NCI-H748 (cell line): Measurements from ENCODE around the gene CLEC5A.
"Not testable (repeated sequence)": the region's sequence is repeated elsewhere in the genome, so short reads cannot be mapped to it uniquely, and the experiment has no call there.

Source experiments
- DNase-seq: peaks from one replicate; lab custom pipeline; 2025; ENCODE audit not compliant: unreplicated experiment; lab: John Stamatoyannopoulos, UW

CLEC5A gene

GRCh38 chr7:141946796-141947195 is at the start of gene CLEC5A:
Gene CLEC5A (minus strand): TSS chr7:141946974. CDS start chr7:141946292, 682 bp downstream.
- no peak for DNase-seq

- no peak for DNase-seq
Measured at GRCh38 chr7:141993354-141993753, 46.6 kb upstream of the CLEC5A start.

DNA sequence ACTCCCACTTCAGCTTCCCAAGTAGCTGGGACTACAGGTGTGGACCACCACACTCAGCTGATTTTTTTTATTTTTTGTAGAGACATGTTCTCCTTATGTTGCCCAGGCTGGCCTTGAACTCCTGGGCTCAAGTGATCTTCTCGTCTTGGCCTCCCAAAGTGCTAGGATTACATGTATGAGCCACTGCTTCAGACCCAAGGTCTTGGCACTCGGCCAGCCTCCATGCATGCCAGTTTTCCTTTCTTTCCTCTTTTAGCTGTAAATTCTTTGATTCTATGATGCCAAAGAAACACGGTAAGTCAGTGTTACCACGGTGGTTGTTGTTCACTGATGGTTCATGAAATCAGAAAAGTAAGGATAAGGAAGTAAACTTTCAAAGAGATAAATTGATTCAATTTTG is 45.9 kb upstream of the CLEC5A start:
- DNase-seq = no peak

- no peak for DNase-seq
Measured at GRCh38 chr7:141992156-141992555, 45.4 kb upstream of the CLEC5A start.

DNA sequence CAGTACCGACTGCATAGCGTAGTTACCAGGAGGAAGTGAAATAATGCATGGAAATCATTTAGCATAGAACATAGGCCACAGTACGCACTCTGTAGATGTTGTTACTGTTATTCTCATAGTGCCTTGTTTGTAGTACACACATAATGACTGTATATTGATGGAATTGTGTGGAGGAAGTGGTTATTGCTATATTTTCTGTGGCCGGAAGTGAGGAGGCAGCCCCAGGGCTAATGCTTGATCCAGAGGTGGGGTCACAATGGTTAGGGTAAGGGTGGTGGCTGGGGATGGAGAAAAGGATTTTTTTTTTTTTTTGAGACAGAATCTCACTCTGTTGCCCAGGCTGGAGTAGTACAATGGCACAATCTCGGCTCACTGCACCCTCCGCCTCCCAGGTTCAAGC is 44.4 kb upstream of the CLEC5A start:
- no peak for DNase-seq

- no peak for DNase-seq
Measured at GRCh38 chr7:141990011-141990725, 43.4 kb upstream of the CLEC5A start.

GRCh38 chr7:141987803-141988202 is 41.0 kb upstream of the CLEC5A start:
- DNase-seq = not testable (repeated sequence)

DNA sequence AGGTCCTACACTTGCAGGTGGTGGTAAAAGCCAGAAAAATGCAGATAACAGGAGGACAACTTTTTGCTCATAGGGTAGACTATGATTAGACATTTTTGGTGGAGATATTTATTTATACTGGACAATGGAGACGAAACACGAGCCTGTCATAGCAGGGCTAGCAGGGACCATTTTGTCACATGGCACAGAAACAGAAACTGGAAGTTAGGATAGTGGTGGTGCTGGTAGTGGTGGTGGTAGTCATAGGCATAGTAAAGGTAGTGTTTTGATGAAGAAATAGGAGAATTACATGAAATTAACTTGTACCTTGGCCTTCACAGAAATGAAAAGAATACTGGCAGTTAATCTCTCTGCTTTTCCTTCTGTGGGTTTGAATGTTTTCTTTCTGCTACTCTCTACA is 40.1 kb upstream of the CLEC5A start:
- DNase-seq = no peak

DNA sequence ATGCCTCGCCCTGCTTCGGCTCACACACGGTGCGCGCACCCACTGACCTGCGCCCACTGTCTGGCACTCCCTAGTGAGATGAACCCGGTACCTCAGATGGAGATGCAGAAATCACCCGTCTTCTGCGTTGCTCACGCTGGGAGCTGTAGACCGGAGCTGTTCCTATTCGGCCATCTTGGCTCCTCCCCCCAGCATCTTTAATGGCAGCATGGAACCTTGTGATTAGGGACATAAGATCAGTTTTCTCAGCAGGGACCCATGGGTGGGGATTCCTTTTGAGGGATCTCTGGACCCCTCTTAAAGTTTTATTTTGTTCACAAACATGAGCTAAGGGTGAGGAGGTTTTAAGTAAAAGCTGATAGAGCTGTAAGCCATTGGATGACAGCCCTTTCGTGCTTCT is 39.2 kb upstream of the CLEC5A start:
- peak; percentile 56 for DNase-seq

DNA sequence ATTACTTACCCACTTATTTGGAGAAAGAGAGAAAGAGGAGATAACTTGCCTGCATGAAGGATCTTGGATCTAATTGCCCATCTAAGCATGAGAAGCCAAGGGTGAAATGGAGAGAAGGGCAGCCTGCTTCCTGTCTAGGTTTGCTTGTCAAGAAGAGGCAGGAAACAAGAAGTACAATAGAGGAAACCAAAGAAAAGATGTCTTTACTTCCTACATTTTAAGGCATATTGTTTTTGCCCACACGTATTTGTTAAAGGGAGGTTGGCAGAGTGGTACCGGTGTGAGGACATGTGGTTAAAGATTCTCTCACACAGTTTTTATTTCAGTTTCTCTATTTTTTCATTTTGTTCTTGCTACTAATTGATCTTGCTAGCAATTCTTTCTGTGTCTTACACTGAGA is 32.8 kb upstream of the CLEC5A start:
- DNase-seq = no peak

DNA sequence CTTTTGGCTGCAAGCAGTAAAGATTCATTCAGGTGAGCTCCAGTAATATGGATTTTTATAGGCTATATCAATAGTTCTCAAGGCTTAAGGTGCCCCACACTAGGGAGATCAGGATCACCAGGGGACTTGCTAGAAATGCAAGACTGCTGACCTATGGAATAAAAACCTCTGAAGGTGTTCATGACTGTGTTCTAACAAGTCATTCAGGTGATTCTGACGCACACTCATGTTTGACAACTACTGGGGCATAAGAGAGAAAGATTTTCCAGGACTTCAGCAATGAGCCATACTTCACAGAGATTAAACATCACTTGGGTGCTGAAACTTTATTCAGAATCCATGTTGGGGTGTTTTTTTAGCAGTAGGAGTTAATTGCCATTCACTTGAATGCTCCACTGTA is 31.6 kb upstream of the CLEC5A start:
- DNase-seq = no peak

GRCh38 chr7:141976524-141977245 is 29.9 kb upstream of the CLEC5A start:
- no peak for DNase-seq

- DNase-seq = peak; percentile 88
Measured at GRCh38 chr7:141975806-141976523, 29.2 kb upstream of the CLEC5A start.

GRCh38 chr7:141974831-141975230 is 28.1 kb upstream of the CLEC5A start:
- peak; percentile 60 for DNase-seq

GRCh38 chr7:141973673-141974072 is 26.9 kb upstream of the CLEC5A start, which contains the start of gene TAS2R38:
Gene TAS2R38 (minus strand): TSS chr7:141973773. CDS start chr7:141973689, 84 bp downstream.
- DNase-seq = no peak

DNA sequence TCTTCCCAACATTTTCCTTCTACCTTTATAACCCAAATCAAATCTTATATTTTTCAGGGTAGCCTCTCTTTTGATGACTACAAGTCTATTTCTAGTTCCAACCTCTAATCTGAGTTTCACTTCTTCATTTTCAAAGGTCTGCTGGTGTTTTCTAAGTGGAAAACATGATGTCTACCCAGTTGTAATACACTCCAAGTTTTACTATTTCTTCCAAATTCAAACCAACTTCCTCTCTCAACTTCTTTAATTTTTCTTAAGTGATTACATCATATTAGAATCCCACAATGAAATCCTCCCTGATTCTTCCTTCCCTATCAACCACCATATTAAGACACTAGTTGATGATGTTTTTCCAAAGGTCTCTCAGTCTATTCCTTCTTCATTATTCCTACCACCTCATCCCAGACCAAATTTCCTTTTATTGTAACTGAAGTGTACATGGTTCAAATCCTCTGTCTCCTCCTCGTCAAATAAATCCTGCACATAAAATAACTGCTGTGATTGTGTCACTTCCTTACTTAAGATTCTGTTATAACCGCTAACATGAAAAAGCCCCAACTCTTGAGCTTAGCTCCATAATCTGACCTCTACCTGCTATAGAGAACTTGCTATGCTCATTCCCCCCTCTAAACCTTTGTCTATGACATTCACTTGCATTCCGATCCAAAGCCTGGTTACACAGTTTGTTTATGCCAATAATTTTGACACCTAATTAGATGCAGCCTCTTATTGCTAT is 14.1 kb upstream of the CLEC5A start:
- DNase-seq = no peak

DNA sequence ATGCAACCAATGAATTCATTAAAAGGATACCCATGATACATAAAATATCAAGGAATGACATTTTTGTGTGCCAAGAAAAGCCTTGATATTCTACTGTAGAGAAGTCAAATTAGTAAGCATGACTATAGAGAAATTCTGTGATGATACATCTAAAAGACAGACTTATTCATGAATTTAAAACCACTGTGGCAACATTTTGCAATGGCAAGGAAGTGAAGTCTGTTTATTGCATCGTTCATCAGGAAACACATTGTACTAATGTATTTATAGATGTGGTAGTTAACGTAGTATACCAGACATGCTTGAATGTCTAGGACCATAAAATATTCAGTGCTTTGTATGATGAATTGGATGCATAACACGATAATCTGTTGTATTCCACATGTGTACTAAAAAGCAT is 9.3 kb upstream of the CLEC5A start:
- no peak for DNase-seq

GRCh38 chr7:141954334-141954733 is 7.6 kb upstream of the CLEC5A start:
- no peak for DNase-seq

DNA sequence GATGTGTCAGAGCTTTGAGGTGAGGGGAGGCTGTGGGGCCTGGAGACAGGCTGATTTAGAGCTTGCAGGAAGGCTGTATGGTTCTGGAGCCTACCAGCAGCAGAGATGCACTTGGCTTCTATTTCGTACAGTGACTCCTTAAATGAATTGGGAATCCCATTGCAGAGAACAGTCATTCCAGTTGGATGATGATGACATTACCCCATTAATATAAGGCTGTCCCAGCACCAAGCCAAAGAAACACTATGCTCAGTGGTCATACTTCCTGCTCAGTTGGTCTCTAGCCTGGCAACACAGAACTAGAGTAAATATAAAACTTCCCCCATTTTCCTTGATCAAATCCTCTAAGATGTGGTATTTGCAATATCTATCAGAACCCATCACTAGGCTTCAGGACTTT is 5.7 kb upstream of the CLEC5A start:
- no peak for DNase-seq

- DNase-seq = no peak
Measured at GRCh38 chr7:141950806-141951205, 4.0 kb upstream of the CLEC5A start.

DNA sequence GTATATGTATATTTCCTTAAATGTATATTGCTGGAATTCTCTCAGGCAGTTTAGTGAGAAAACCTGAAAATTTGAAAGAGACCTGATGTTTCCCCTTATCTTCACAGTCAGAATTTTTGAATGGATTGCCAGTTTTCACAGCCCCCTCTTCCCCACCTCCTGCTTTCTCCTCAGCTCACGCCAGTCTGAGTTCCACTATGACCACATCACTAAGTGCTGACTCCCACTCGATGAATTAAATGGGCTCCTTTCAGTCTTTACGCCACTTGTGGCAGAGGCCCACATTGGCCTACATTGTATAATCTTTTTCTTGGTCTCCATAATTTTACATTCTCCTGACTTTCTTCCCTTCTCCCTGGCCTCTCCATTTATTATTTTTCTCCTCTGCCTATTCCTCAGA is 3.1 kb upstream of the CLEC5A start:
- DNase-seq = no peak
